Posterior cingulate gyrus (tissue), 11 donors: ENCODE data around the gene RPS14.
A peak's percentile ranks its signal among the peaks of the same experiment; 100 is the strongest.
"Not testable (repeated sequence)": the region's sequence is repeated elsewhere in the genome, so short reads cannot be mapped to it uniquely, and the experiment has no call there.

Experiments used
- DNase-seq, 10 donors: peaks; one replicate each; pipeline versions ENCODE4 v3.0.0 to v3.0.0-alpha.2; 2020 to 2021; ENCODE audit warnings: mixed read lengths in 3 of 10
- intact Hi-C: fragments of 100-400 bp; cut with DNase I; formaldehyde crosslinking; loops from one replicate; pipeline ENCODE4 v1.15.1; 2023

RPS14 gene

DNA sequence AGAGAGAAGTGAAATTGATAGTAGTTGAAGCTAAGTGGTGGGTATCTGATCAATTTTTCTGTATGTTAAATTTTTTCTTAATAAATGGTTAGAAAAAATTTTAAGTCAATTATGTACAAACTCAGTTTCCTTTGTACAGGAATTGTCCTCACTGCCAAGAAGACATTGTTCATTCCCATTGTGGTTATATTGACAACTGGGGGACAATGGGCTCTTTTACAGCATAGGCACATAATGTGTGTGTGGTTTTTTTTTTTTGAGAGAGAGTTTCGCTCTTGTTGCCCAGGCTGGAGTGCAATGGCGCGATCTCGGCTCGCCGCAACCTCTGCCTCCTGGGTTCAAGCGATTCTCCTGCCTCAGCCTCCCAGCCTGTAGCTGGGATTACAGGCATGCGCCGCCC, 23.4 kb downstream of the RPS14 start:
- peak in 1 of 10 donors; percentile 39 for DNase-seq
- intact Hi-C loops, result not testable (repeated sequence)

DNA sequence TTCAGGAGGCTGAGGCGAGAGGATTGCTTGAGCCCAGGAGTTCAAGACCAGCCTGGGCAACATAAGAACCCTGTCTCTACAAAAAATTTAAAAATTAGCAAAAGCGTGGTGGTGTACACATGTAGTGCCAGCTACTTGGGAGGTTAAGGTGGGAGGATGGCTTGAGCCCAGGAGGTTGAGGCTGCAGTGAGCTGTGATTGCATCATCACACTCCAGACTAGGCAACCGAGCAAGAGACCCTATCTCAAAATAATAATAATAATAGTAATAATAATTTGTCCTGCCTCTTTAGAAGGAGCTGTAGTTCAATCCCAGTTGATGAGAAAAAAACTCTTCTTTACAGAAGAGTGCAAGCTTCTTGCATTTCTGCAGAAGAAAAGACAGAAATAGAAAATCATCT, 26.8 kb downstream of the RPS14 start:
- intact Hi-C loops, result no loop called here
- DNase-seq, result no peak

DNA sequence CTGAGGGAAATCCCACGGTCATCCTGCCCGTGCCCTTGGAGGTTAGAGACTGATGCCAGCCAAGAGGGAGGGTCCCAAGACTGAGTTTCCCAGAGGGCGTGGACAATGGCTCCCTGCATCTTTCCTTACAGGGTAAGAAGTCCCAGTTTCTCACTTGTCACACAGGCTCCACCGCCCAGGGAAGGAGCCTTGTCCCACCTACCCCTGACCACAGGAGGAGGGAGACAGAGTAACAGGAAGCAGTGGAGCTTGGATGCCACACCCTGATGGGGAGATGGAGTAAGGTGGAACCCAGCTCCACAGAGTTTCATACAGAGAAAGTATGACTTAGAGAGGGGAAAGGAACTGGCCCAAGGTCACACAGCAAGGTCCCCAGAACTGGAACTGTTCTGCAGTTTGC, 27.5 kb downstream of the RPS14 start:
- intact Hi-C loops, result no loop called here
- peak in 2 of 10 donors; percentile 4 to 24 for DNase-seq

DNA sequence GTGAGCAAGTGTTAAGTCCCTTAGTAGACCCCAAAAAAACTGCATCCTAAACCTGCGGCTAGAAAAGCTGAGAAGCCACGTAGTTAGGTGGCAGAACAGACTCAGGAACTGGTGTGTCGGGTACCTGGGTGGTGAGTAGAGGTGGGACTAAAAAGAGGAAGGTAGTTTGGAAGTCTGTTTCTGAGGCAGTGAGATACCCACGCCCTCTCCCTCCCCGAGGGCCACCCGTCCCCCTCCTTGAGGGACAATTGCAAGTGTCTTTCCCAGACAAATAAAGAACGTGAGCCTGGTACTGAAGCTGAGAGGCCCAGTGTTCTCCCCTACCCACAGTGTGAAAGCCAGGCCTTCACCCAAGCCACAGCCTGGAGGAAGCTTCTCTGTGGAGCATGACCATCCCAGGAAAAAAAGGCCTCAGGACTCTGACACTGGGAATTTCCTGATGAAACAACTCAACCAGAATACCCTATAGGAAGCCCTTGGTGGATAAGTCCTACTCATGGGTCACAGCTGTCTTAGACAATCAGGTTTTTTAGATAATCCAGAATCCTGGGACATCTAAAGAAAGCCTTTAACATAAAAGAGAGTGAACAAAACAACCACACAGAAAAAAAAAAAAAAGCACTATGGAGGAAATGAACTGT, 29.8 kb downstream of the RPS14 start:
- intact Hi-C loops, result no loop called here
- DNase-seq, result peak in 1 of 10 donors; percentile 7

DNA sequence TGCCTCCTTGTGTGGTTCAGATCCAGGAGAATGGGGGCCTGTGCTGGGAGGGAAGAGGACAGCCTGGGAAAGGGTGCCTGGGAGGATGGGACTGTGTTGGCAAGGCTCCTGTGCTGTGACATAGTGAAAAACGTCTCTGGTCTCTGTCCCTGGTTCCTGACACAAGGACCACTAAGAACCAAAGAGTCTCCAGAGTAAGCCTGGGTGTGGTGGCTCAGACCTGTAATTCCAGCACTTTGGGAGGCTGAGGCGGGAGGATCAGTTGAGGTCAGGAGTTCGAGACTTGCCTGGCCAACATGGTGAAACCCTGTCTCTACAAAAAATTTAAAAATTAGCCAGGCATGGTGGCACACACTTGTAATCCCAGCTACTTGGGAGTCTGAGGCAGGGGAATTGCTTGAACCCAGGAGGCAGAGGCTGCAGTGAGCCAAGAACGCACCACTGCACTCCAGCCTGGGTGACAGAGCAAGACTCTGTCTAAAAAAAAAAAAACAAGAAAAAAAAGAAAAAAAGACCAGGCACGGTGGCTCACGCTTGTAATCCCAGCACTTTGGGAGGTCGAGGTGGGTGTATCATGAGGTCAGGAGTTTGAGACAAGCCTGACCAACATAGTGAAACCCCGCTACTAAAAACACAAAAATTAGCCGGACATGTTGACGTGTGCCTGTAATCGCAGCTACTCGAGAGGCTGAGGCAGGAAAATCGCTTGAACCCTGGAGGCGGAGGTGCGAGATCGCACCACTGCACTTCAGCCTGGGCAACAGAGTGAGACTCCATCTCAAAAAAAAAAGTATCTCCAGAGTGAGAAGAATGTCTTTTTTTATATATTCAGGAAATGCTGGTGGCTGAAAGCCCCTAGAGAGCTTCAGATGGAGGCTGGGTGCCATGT, 35.4 kb downstream of the RPS14 start:
- intact Hi-C loops, result not testable (repeated sequence)
- peak in 1 of 10 donors; percentile 35 for DNase-seq

DNA sequence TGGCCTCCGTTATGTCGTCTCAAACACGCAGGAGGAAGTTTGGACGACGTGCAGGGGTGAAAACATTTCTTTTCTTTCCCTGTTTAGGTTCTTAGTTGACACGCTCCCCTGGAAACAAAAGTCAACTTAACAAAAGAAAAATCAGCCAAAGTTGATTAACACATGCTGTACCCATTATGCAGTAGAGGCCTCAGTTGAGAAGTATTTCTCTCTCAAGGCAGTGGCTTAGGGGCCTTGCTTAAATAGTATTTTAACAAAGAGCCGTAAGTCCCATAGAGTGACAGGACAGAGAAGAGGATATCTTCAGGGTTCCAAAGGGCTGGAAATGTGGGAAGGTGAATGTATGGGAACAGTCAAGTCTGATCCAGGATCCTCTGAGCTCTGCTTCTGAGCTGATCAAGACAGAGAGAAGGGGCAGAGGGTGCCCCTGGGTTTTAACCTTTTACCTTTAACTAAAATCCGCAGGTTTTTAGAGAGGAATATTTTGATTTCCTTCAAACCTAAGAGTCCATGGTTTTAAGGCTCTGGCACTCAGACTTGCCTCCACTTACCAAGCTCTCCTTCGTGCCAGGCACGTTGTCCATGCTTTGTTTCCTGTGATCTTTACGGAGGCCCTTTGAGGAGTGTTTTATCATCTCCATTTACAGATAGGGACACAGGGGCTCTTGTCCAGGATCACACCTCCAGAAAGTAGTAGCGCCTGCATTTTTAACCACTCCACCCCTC, 36.2 kb downstream of the RPS14 start:
- intact Hi-C loops, result no loop called here

DNA sequence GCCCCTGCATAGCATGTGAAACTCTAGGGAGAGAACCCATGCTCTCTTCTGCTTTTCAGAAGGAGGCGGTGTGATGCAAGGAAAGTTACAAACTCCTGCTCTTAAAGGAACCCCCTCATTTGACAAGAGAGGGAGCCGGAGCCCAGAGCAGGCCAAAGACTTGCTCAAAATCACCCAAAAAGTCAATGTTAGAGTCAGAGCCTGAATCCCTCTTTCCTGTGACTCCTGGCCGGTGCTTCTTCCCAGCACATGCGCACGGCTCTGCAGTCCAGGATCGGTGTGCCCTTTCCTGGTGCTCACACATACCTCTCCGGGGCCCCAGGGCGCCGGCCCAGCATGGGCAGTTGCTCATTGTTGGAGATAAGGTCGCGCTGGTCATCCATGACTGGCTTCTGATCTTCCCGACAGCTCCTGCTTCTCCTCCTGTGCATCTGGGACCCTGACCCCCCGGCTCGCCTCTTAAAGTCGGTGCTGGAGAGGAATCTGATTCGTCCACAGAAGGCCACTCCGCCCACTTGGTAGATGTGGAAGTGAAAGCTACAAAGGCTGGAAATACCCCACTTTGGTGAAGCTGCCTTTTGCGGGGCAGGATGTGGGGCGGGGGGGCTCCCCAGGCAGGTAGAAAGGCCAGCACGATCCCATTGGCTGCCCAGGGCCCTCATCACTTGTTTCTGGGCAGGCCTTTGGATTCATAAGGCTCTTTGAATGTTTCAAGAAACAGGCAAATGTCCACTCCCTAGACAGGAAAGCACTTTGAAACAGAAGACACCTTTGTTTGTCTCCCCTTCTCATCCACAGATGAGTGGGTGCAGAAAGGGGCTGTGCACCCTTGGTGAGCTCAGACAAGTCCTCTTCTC, 37.0 kb downstream of the RPS14 start, which contains the start of gene CD74:
TSS of gene CD74 (minus strand) at position 592 of the 857 bp plus-strand sequence. CDS start at position 431, 161 bp downstream.
- peak in 9 of 10 donors; percentile 45 to 94 (median 69) for DNase-seq
- intact Hi-C loops, result no loop called here

More for the DNA sequence above, 36.2 kb downstream of the RPS14 start:
- peak in 1 of 10 donors; percentile 39 for DNase-seq

DNA sequence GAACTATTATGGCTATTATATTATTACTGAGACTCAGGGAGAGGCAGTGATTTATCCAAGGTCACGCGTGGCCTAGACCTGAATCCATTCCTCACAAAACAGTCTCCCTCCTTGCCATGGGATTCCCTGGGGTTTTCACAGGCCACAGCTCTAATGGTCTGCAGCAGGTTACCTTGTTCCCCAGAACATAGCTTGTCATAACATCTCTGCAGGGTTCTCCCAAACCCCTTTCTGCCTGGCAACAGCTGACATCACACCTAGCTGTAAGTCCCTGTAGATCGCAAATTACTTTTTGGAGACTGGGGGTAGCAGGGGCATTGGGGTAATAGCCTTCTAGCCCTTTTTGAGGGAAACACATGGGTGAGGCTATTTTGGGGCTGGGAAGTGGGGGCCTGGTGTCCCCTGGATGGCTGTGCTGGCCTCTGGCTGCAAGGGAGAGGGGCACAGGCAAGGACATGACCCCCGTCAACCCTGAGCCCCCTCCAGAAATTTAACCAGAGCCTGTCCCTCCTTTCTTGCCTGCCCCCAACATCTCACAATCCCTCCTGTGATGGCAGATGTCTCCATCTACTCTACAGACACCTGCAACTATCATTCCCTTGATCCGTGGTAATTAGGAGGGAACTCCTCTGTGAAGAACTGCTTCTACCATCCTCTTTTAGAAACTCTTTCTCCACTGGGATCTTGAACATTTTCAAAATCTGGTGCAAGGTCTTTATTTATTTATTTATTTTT, 38.1 kb downstream of the RPS14 start:
- intact Hi-C loops, result no loop called here
- DNase-seq, result peak in 4 of 10 donors; percentile 16 to 47 (median 26)

DNA sequence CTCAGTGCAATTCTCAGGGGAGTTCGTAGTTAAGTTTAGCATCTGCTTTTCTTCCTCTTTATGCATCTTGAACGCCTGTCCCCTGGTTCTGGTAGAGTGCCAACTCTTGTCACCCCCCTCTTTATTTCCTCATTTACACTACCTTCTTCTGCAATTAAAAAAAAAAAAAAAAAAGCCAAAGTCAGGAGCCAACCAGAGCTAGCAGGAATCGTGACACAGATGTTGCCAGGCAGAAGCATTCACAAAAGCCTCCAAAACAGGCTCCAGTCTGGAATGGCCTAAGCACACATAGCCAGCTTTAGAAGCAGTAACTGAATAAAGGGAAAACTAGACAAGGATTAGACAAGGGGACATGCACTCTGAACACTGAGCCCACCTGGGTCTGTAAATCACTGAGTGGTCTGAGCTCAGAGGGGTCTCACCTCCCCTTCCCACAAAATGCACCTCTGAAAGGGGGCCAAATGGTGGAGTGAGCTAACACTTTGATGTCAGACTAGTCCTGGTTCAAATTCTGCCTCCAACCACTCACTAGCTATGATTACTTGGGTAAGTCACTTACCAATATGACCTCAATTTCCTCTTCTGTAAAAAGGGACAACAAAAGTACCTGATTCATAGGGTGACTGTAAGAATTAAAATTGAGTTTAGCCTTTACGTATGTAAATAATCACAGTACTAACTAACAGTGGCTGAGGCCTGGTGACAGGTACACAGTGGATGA, 38.9 kb downstream of the RPS14 start:
- intact Hi-C loops, result no loop called here
- peak in 7 of 10 donors; percentile 34 to 92 (median 58) for DNase-seq

DNA sequence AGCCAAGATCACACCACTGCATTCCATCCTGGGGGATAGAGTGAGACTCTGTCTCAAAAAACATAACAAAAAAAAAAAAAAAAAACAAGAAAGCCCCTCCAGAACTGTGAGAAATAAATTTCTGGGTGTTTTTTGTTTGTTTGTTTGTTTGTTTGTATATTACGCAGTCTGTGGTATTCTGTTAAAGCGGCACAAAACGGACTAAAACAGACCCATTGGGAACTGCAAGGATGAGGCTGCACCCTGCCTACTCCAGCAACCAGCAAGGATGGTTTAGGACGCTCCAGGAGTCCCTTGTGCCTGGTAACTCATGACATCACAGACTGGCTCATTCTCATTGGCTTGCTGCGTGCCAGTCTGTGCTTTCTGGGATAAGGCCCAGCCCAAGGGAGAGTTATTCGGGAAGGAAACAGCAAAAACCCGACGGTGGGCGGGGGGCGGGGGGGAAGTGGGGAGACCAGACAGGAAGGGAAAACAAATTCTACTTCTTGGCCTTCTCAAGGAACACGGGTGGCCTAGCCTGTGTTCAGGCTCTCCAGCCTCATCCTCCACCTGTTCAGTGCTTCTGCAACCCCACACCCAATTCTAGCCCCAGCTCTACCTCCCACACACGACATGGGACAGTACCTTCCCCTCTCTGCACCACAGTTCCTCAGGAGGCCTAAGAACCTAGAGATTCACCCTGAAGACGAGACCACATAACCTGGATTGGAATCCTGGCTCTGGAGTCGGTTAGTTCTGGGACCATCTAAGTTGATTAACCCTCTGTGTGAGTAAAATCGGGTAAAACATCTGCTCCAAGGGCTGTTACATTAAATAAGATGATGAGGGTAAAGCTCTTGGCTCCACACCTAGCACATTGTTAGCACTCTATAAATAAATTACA, 39.7 kb downstream of the RPS14 start:
- peak; percentile 68 to 97 (median 83) for DNase-seq
- intact Hi-C loops, result no loop called here

DNA sequence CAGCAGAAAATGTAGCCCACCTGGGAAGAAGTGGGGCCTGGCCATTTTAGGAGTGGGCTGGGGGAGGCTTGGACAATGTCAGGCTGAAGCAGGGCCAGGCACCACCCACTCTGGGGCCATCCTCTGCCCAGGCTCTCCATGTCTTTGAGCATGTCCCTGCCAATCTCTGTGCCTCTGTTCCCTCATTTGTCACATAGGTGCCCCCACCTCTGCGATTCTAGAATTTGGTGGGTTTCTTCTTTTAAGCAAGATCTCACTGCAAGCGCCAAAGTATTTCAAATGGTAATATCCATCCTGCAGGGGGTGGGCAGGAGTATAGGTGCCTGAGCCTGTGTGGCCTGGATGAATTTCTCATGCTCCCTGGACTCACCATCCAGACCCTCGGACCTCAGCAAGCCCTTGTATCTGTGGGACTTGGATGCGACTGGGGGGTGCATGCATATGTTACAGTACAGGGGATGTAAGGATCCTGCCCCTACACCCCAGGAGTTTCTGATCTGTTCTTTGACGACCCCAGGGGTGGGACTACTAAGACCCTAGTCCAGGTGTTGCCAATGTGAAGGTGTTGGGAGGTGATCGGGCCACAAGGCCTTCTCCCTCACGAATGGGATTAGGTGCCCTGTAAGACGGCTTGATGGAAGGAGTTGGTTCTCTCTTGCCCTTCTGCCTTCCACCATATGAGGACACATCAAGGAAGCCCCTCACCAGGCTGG, 41.2 kb downstream of the RPS14 start:
- intact Hi-C loops, result no loop called here
- peak in 1 of 10 donors; percentile 34 for DNase-seq

DNA sequence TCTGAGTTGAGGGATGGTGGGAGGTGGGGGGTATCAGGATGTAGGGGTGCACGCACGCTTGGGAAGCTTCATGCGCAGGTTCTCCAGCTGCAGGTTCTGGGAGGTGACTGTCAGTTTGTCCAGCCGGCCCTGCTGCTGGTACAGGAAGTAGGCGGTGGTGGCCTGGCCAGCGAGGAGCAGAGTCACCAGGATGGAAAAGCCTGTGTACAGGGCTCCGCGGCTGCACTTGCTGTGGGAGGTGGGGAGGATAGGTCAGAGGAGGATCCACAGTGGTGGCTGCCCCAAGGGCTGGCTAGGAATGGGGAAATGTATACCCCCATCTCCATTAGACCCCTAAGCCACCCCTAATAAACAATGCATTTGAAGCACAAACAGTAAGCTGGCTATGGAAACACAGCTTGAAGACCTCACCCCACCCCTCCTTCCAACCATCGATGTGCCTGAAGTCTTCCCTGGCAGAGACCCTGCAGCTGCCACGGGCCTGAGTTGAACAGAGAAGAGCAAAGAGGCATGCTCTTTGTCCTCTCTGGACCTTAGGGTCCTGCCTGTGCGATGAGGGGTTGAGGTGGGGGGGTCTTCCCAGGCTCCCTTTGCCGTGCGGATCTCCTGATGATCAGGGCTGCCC, 42.3 kb downstream of the RPS14 start:
- peak in 1 of 10 donors; percentile 75 for DNase-seq
- intact Hi-C loops, result no loop called here

DNA sequence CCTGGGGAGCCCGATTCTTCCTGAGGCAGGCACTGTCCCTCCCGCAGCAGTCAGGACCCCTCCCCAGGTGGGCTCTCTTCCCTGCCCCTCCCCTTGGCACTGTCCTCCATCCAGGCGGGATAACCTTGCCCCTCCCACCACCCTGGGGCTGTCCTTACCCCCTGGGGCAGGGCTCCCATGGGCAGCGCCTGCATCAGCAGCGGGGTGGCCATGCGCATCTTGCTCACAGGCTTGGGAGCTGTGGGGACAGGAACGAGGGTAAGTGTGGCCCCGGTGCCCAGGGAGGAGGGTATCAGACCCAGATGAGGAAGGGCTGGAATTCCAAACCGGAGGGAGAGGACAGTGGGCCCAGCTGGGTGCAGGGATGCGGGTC, 42.8 kb downstream of the RPS14 start:
- intact Hi-C loops, result no loop called here
- peak in 1 of 10 donors; percentile 59 for DNase-seq

DNA sequence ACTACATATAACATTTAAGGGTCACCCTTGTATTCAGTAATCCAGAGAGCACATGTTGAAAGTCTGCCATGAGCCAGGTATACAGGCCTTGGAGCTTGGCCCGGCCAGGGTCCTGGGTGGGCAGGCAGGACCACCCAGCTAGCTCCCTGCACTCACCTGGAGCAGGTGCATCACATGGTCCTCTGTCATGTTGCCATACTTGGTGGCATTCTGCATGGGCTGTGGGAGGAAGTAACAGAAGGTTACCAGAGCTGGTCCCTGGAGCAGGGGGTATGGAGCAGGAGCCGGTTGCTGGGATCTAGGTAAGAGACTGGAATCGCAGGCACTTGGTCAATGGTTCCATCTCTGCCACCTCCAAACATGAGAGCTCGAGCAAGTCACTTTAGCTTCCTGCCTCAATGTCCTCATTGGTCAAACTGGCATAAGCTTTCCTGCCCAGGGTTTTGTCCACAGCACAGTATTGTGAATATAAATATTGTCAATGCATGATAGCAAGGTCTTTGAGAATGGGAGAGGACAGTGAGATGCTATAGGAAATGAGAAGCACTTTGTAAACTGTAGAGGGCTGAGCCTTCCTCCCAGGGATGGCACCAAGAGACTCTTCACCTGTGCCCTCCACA, 43.3 kb downstream of the RPS14 start:
- intact Hi-C loops, result no loop called here

DNA sequence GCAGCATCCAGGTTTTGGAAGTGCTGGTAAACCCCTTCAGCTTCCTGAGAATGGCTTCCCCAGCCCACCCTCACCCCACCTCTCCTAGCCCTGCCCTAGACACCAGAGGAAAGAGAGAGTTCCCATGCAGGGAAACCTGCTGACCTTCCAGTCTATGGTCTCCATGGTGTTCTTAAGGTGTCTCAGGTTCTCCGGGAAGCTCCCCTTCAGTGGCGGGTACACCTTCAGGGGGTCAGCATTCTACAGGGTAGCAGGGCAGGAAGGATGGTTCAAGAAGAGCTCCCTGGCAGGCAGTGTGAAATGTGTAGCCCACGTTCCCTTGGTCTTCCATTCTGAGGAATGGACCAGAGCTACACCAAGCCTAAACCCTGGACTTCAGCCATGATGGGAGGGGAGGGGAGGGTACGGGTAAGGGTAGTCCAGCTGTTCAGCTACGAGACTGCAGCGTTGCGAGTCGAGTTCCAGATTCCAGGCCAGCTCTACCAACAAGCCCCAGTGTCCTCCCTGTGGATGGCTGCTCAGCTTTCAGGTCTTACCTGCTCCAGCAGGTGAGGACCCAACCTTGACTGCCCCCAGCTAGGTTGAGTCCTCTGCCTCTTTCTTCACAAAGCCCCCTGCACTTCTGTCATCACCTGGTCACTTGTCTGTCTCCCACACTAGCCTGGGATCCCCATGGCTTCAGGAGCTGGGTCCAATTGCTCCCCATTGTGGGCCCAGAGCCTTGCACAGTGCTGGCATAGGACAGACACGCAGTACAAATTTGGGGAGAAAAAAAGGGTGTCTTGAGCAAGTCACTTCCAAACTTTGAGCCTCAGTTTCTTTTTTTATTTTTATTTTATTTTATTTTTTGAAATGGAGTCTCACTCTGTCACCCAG, 44.4 kb downstream of the RPS14 start:
- intact Hi-C loops, result no loop called here
- no peak for DNase-seq

More for the DNA sequence above, 43.3 kb downstream of the RPS14 start:
- DNase-seq, result peak in 1 of 10 donors; percentile 18
